Endometrial microvascular endothelial cells (primary cell): ENCODE results near the gene SLC25A41. TPM values are rescaled to one million over a fixed set of nuclear protein-coding genes. Genes with fewer than 3 reads are reported as not detected.

Experiments used
- in situ Hi-C: cut with HindIII; loops from 2 replicates; pipeline ENCODE4 v1.10.0; 2017; ENCODE audit warnings: low sequenced_read_pairs, low pct_unique_long_range_greater_than_20kb; ENCODE audit errors: inconsistent ontology term
- total RNA-seq: library from RNA; depleted of rRNA; stranded (reverse); fragments of >200 nt; gene quantifications from one replicate; pipeline ENCODE4 v1.2.3, GENCODE V29; 2015; ENCODE audit errors: inconsistent ontology term

SLC25A41 gene
- total RNA-seq, 1 donor from 2014 or later: not detected

DNA sequence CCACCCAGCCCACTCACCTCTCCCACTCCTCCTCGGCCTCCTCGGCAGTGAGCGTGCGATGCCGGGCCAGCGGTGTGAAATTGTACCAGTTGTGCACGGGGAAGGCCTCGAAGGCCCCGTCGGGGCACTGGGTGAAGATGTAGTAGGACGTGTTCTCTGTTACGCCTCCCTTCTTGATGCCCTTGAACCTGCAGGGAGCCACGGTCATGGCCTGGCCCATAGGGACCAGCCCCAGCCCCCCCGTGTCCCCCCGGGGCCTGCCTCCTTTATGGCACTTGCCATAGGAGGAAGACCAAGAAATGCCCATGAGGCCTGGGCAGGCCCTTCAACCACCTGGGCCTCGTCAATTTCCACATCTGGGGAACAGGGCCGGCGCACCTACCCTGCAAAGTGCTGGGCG lies 46.2 kb downstream of the SLC25A41 start:
- in situ Hi-C loops: loop anchor here (25.0 kb wide), 1 partner anchor 100 kb away; the partner anchor contains the start of gene MLLT1

DNA sequence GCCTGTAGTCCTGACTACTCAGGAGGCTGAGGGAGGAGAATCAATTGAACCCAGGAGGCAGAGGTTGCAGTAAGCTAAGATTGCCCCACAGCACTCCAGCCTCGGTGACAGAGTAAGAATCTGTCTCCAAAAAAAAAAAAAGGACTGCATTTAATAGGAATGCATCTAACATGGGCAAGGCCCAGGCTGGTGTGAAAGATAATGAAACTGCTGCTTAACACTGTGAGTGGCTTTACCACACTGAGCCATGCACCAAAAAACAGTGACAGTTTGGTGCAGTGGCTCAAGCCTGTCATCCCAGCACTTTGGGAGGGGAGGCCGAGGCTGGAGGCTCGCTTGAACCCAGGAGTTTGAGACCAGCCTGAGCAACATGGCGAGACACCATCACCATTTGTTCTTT lies 49.2 kb downstream of the SLC25A41 start:
- in situ Hi-C loops: loop anchor here (25.0 kb wide), 1 partner anchor 97 kb away; the partner anchor contains the start of gene MLLT1

- in situ Hi-C loops: loop anchor here (25.0 kb wide), 1 partner anchor 96 kb away; the partner anchor contains the start of gene MLLT1
Observed at GRCh38 chr19:6383188-6383587, 50.4 kb downstream of the SLC25A41 start.

- in situ Hi-C loops: loop anchor here (25.0 kb wide), 1 partner anchor 94 kb away; the partner anchor contains the start of gene MLLT1
Observed at GRCh38 chr19:6381030-6381750, 52.4 kb downstream of the SLC25A41 start.

- in situ Hi-C loops: loop anchor here (25.0 kb wide), 1 partner anchor 92 kb away; the partner anchor contains the start of gene MLLT1
Observed at GRCh38 chr19:6379744-6380143, 53.8 kb downstream of the SLC25A41 start.

GRCh38 chr19:6378486-6378885 lies 55.1 kb downstream of the SLC25A41 start:
- in situ Hi-C loops: loop anchor here (25.0 kb wide), 1 partner anchor 91 kb away; the partner anchor contains the start of gene MLLT1

DNA sequence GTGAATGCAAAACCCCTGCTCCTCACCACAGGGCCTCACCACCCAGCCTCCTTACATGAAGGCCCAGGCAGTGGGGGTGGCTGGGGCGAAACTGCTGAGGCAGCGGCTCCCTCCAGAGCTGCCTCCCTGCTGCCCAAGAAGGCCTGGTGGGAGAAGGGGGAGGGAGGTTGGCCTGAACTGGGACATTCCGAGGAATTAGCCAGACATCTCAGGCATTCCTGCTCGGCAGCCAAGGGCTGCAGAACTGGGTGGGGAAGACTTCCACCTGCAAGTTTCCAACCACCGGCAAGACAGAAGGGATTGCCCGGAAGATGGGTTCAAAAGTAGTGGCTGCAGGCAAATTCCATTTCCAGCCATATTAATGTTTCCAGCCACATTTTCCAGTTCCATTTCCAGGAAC lies 55.5 kb downstream of the SLC25A41 start:
- in situ Hi-C loops: loop anchor here (25.0 kb wide), 1 partner anchor 91 kb away; the partner anchor contains the start of gene MLLT1

- in situ Hi-C loops: loop anchor here (25.0 kb wide), 1 partner anchor 89 kb away; the partner anchor contains the start of gene MLLT1
Observed at GRCh38 chr19:6376512-6377190, 56.9 kb downstream of the SLC25A41 start.

Other genes with a start within 250 kb of the SLC25A41 start
- 17.2 TPM for gene MLLT1, start 153.8 kb downstream of the SLC25A41 start, total RNA-seq
- gene ACER1, start 100.2 kb downstream of the SLC25A41 start, total RNA-seq: not detected
- 109 TPM for gene CLPP, start 72.2 kb downstream of the SLC25A41 start, total RNA-seq
- 43.9 TPM for gene ALKBH7, start 61.0 kb downstream of the SLC25A41 start, total RNA-seq
- gene PSPN, start 57.8 kb downstream of the SLC25A41 start, total RNA-seq: 0.46 TPM
- gene GTF2F1, start 40.6 kb downstream of the SLC25A41 start, total RNA-seq: 32.3 TPM
- gene KHSRP, start 9.0 kb downstream of the SLC25A41 start, total RNA-seq: 251 TPM
- gene SLC25A23, start 26.0 kb upstream of the SLC25A41 start, total RNA-seq: 15.1 TPM
- not detected for gene CRB3, start 30.5 kb upstream of the SLC25A41 start, total RNA-seq
- gene DENND1C, start 48.0 kb upstream of the SLC25A41 start, total RNA-seq: not detected
- not detected for gene TUBB4A, start 68.5 kb upstream of the SLC25A41 start, total RNA-seq
- 6.7 TPM for gene TNFSF9, start 97.3 kb upstream of the SLC25A41 start, total RNA-seq
- 12.3 TPM for gene CD70, start 157.4 kb upstream of the SLC25A41 start, total RNA-seq
- gene TNFSF14, start 236.4 kb upstream of the SLC25A41 start, total RNA-seq: not detected